Caco-2 (cell line): ENCODE measurements around the gene OSBPL10. TPM values are rescaled to one million over a fixed set of nuclear protein-coding genes. Genes with fewer than 3 reads are reported as not detected.

ENCODE experiments used
- BruUV-seq: library from RNA; stranded (reverse); fragments of 400-500 nt; replicated peaks from 2 replicates; lab custom pipeline; 2021; lab: Mats Ljungman, UMichigan
- CTCF ChIA-PET: fragments of 300-600 bp; sonication (Branson Sonifier 250); formaldehyde crosslinking; loops from one replicate; lab custom pipeline; 2022; ENCODE audit warnings: antibody characterized with exemption; lab: Charles Lee
- POLR2A ChIA-PET: fragments of 300-600 bp; sonication (Branson Sonifier 250); formaldehyde crosslinking; loops from one replicate; lab custom pipeline; 2022; ENCODE audit warnings: antibody characterized with exemption; lab: Charles Lee
- DNase-seq, 2 experiments: peaks; one replicate each; pipeline versions ENCODE4 v3.0.0 to v3.0.0-alpha.2; 2020 to 2022
- H3K27me3 ChIP-seq: replicated peaks from 2 replicates; pipeline ENCODE4 v1.6.0; 2011; ENCODE audit warnings: low read length; ENCODE audit not compliant: control insufficient read depth, insufficient read depth
- H3K36me3 ChIP-seq: 2 replicates; pipeline ENCODE4 v1.5.1; 2011; ENCODE audit warnings: low read length; ENCODE audit not compliant: control insufficient read depth, insufficient read depth
- H3K4me1 ChIP-seq: fragments of 250-450 bp; sonication (Bioruptor Pico); 2 replicates; pipeline ENCODE4 v1.5.1; 2020; ENCODE audit warnings: mild to moderate bottlenecking
- H3K4me3 ChIP-seq: 2 replicates; pipeline ENCODE4 v1.5.1; 2011; ENCODE audit warnings: low read depth, mild to moderate bottlenecking, control low read depth, low read length
- H3K9me3 ChIP-seq: fragments of 250-450 bp; sonication (Bioruptor Pico); 2 replicates; pipeline ENCODE4 v1.5.1; 2020; ENCODE audit warnings: mild to moderate bottlenecking, moderate library complexity
- H3K27ac Mint-ChIP-seq: one replicate; pipeline ENCODE4 v1.8.0; 2022; ENCODE audit warnings: mixed read lengths; ENCODE audit not compliant: unreplicated experiment
- H3K27me3 Mint-ChIP-seq: one replicate; pipeline ENCODE4 v1.8.0; 2022; ENCODE audit warnings: mixed read lengths; ENCODE audit not compliant: insufficient read depth, unreplicated experiment
- H3K36me3 Mint-ChIP-seq: one replicate; pipeline ENCODE4 v1.8.0; 2022; ENCODE audit warnings: mild to moderate bottlenecking, mixed read lengths; ENCODE audit not compliant: insufficient read depth, unreplicated experiment
- H3K4me1 Mint-ChIP-seq: one replicate; pipeline ENCODE4 v1.8.0; 2022; ENCODE audit warnings: low read depth, mixed read lengths; ENCODE audit not compliant: unreplicated experiment
- H3K4me3 Mint-ChIP-seq: one replicate; pipeline ENCODE4 v1.8.0; 2022; ENCODE audit warnings: mild to moderate bottlenecking, moderate library complexity, mixed read lengths; ENCODE audit not compliant: unreplicated experiment
- H3K9me3 Mint-ChIP-seq: one replicate; pipeline ENCODE4 v1.8.0; 2022; ENCODE audit warnings: mixed read lengths; ENCODE audit not compliant: unreplicated experiment
- intact Hi-C: fragments of 100-400 bp; cut with micrococcal nuclease; formaldehyde crosslinking; loops from one replicate; pipeline ENCODE4 v1.10.0; 2022; ENCODE audit not compliant: unreplicated experiment
- total RNA-seq: library from RNA; stranded (reverse); gene quantifications from 2 replicates; pipeline ENCODE4 v1.2.3, GENCODE V29; 2022
- TF ChIP-seq, protein P1 (sequence below), 2 experiments: fragments of 200-600 bp in 1 of 2; IDR thresholded peaks; 1 replicate in 1 of 2; 2 replicates in 1 of 2; pipeline versions ENCODE4 v1.5.1 to v1.8.0; 2011 to 2022; ENCODE audit warnings: antibody characterized with exemption in 1 of 2, control low read depth in 1 of 2, inconsistent platforms in 1 of 2, low read depth in 1 of 2, low read length in 1 of 2, mild to moderate bottlenecking in 1 of 2, moderate library complexity in 1 of 2; ENCODE audit not compliant: insufficient read depth in 1 of 2, severe bottlenecking in 1 of 2, unreplicated experiment in 1 of 2

The OSBPL10 gene
- total RNA-seq, 1 experiment from 2014 or later: 71.2 TPM

DNA sequence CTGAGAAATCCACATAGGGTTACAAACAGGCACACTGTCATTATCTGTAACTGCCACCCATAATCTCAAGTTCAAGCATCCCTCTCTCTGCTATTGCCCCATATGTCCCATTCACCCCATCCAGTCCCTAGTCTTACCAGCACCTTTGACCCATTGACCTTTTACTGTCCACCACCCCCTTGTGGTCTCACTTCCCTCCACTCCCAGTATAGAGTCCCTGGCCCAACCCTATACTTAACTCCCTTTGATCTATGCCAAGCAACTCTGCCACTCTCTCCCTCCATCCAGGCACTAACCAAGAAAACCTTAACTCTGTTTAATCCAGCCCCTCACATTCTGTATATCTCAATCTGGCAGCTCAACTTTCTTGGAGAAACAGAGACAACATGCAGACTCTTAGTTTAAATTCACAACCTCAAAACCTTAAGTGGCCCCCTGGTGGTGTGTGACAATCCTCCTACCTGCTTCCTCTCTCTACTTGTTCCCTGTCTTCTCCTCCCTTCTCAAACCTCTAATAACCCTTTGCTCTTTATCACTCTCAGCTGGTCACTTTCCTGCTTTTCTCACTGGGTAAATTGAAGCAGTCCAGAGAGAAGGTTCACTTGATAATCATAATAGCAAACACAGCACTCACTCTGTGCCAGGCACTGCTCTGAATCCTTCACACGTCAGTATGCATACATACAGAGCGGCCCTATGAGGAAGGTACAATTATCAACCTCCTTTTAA lies 285.6 kb downstream of the OSBPL10 start:
- CTCF ChIA-PET: no interaction called here

DNA sequence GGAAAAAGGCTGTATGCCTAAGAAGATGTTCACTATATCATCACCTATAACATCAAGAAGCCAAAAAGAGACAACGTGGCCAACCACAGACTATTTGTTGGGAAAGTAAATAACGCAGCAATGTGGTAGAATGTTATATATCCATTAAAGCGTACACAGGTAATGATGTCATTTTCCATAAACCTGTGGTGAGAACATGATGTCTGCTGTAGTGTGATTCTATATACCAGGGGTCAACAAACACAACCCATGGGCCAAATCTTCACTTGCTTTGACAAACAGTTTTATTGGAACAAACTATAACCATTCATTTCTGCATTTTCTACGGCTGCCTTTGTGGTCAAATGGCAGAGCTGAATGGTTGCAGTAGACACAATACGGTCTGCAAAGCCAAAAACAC lies 287.7 kb downstream of the OSBPL10 start:
- Histone ChIP-seq H3K36me3 (peaks cover 2% of the 10 kb centered on the region; the same call in 1 of the 2 replicates), H3K4me1 (no peaks in the 10 kb centered on the region), H3K27me3 (no peaks in the 10 kb centered on the region), H3K9me3 (no peaks in the 10 kb centered on the region), H3K4me3 (no peak overlapping the region)
- ChIA-PET POLR2A (no interaction called here), CTCF (no interaction called here)
- H3K27ac Mint-ChIP-seq: no peak overlapping the region
- TF ChIP-seq, protein P1, sequence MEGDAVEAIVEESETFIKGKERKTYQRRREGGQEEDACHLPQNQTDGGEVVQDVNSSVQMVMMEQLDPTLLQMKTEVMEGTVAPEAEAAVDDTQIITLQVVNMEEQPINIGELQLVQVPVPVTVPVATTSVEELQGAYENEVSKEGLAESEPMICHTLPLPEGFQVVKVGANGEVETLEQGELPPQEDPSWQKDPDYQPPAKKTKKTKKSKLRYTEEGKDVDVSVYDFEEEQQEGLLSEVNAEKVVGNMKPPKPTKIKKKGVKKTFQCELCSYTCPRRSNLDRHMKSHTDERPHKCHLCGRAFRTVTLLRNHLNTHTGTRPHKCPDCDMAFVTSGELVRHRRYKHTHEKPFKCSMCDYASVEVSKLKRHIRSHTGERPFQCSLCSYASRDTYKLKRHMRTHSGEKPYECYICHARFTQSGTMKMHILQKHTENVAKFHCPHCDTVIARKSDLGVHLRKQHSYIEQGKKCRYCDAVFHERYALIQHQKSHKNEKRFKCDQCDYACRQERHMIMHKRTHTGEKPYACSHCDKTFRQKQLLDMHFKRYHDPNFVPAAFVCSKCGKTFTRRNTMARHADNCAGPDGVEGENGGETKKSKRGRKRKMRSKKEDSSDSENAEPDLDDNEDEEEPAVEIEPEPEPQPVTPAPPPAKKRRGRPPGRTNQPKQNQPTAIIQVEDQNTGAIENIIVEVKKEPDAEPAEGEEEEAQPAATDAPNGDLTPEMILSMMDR (IDR thresholded peaks at IDR 0.05; ENCODE audit: insufficient read depth in 1 of 2, low read depth in 1 of 2, low read length in 1 of 2, severe bottlenecking in 1 of 2, unreplicated experiment in 1 of 2): no peak
- peaks cover 2% of the 10 kb centered on the region for H3K4me1 Mint-ChIP-seq
- BruUV-seq: no TSS peak
- H3K9me3 Mint-ChIP-seq: peaks cover 23% of the 10 kb centered on the region
- intact Hi-C loops: no loop called here
- H3K4me3 Mint-ChIP-seq: no peak overlapping the region
- no peaks in the 10 kb centered on the region for H3K27me3 Mint-ChIP-seq
- H3K36me3 Mint-ChIP-seq: peaks cover 30% of the 10 kb centered on the region
- no peak for DNase-seq

More for the DNA sequence above, 285.6 kb downstream of the OSBPL10 start:
- no peaks in the 10 kb centered on the region for H3K27me3 ChIP-seq
- no peak overlapping the region for H3K4me3 ChIP-seq
- POLR2A ChIA-PET: no interaction called here
- H3K36me3 ChIP-seq: peaks cover 3% of the 10 kb centered on the region; the same call in 1 of the 2 replicates
- Mint-ChIP-seq H3K27me3 (no peaks in the 10 kb centered on the region), H3K36me3 (peaks cover 34% of the 10 kb centered on the region), H3K27ac (no peak overlapping the region), H3K9me3 (peaks cover 19% of the 10 kb centered on the region), H3K4me3 (no peak overlapping the region), H3K4me1 (no peaks in the 10 kb centered on the region)
- H3K9me3 ChIP-seq: no peaks in the 10 kb centered on the region
- TF ChIP-seq, protein P1 (IDR thresholded peaks at IDR 0.05; ENCODE audit: insufficient read depth in 1 of 2, low read depth in 1 of 2, low read length in 1 of 2, severe bottlenecking in 1 of 2, unreplicated experiment in 1 of 2): peak; percentile 15 to 20
- H3K4me1 ChIP-seq: no peaks in the 10 kb centered on the region
- intact Hi-C loops: no loop called here
- peak in 1 of 2 experiments; percentile 12 for DNase-seq
- no TSS peak for BruUV-seq

DNA sequence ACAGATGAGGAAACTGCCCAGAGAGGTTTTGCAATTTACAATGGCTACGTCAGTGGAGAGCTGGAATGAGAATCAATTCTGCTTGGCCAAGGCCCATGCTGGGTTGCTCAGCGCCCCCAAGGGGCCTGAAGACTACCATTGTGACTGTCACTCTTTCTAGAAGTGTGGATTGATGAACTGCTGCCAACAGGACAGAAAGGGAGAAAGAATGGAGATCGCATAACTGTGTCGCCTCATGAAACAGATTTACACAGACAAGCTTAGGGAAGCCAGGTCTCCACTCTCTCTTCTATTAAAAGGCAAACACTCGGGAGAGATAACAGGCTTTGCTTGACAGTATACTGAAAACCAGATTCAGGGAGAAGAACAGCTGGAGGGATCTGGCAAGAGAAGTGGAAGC lies 288.3 kb downstream of the OSBPL10 start:
- POLR2A ChIA-PET: no interaction called here
- H3K27me3 Mint-ChIP-seq: no peaks in the 10 kb centered on the region
- BruUV-seq: no TSS peak
- H3K4me3 Mint-ChIP-seq: no peak overlapping the region
- H3K4me1 ChIP-seq: no peaks in the 10 kb centered on the region
- no peaks in the 10 kb centered on the region for H3K27me3 ChIP-seq
- TF ChIP-seq, protein P1 (IDR thresholded peaks at IDR 0.05; ENCODE audit: insufficient read depth in 1 of 2, low read depth in 1 of 2, low read length in 1 of 2, severe bottlenecking in 1 of 2, unreplicated experiment in 1 of 2): no peak
- H3K27ac Mint-ChIP-seq: no peak overlapping the region
- H3K4me3 ChIP-seq: no peak overlapping the region
- H3K9me3 ChIP-seq: no peaks in the 10 kb centered on the region
- peaks cover 6% of the 10 kb centered on the region for H3K4me1 Mint-ChIP-seq
- H3K36me3 Mint-ChIP-seq: peaks cover 28% of the 10 kb centered on the region
- no peak for DNase-seq
- H3K9me3 Mint-ChIP-seq: peaks cover 20% of the 10 kb centered on the region
- H3K36me3 ChIP-seq: peaks cover 2% of the 10 kb centered on the region; the same call in 1 of the 2 replicates
- intact Hi-C loops: no loop called here
- CTCF ChIA-PET: no interaction called here
